Measurements from ENCODE around the gene SC5D.

- TF ChIP-seq CTCF (IDR thresholded peaks at IDR 0.05) (no peak), POLR2A (IDR thresholded peaks at IDR 0.05) (no peak)
Observed at GRCh38 chr11:121246769-121247035, 45.9 kb upstream of the SC5D start.

Data from esophagus squamous epithelium (tissue), 4 donors.